K562 (cell line): Measurements from ENCODE around the gene KAZN. TPM values are rescaled to one million over a fixed set of nuclear protein-coding genes. Genes with fewer than 3 reads are reported as not detected.

Source experiments
- ATAC-seq: fragments of 200-7000 bp; cut with Tn5 transposase; 3 replicates; pipeline ENCODE4 v1.9.1; 2020; ENCODE audit warnings: moderate library complexity
- BruUV-seq: library from RNA; stranded (reverse); fragments of 400-500 nt; replicated peaks from 2 replicates; lab custom pipeline; 2021; lab: Mats Ljungman, UMichigan
- CTCF ChIA-PET: fragments of 300-600 bp; formaldehyde crosslinking; extraction: SDS; loops from one replicate; lab custom pipeline; 2021; ENCODE audit warnings: low intra/inter-chr PET ratio; lab: Yijun Ruan, JAX
- POLR2A ChIA-PET: fragments of 300-600, 350-650 bp; sonication (Branson Sonifier 250); formaldehyde crosslinking; extraction: SDS; loops from one replicate; lab custom pipeline; 2021; ENCODE audit warnings: antibody characterized with exemption, inconsistent platforms; lab: Yijun Ruan, JAX
- DNase-seq, 4 experiments: peaks; one replicate each; pipeline versions ENCODE4 v3.0.0 to v3.0.0-alpha.2; 2011 to 2018; ENCODE audit warnings: low spot score in 3 of 4, mixed read lengths in 3 of 4; ENCODE audit errors: extremely low read depth in 1 of 4
- FAIRE-seq: peaks from 2 replicates; lab custom pipeline; 2011; peaks lifted over from hg19 to GRCh38; lab: Jason Lieb, UNC
- H2AFZ ChIP-seq: 2 replicates; pipeline ENCODE4 v1.6.0; 2011; ENCODE audit warnings: low read depth, low read length, control low read depth, inconsistent platforms
- H3K27ac ChIP-seq: fragments of 200-600 bp; 3 replicates; pipeline ENCODE4 v1.8.0; 2011; ENCODE audit warnings: low read depth, mild to moderate bottlenecking, control low read depth, inconsistent platforms, low read length, moderate library complexity, mixed read lengths; ENCODE audit errors: extremely low read depth
- H3K27me3 ChIP-seq, 2 experiments: fragments of 300-600 bp in 1 of 2; 2 replicates in 1 of 2; 3 replicates in 1 of 2; pipeline versions ENCODE4 v1.6.0 to v1.8.0; 2011; ENCODE audit warnings: inconsistent platforms in 2 of 2, low read length in 2 of 2, mild to moderate bottlenecking in 1 of 2, mixed read lengths in 1 of 2, moderate library complexity in 1 of 2; ENCODE audit not compliant: control insufficient read depth in 2 of 2, insufficient read depth in 2 of 2
- H3K36me3 ChIP-seq: fragments of 300-600 bp; 3 replicates; pipeline ENCODE4 v1.8.0; 2011; ENCODE audit warnings: mild to moderate bottlenecking, low read length, inconsistent platforms; ENCODE audit not compliant: control insufficient read depth, insufficient read depth
- H3K4me1 ChIP-seq, 2 experiments: fragments of 200-600 bp in 1 of 2; replicated peaks in 1 of 2; 2 replicates in 1 of 2; 3 replicates in 1 of 2; pipeline versions ENCODE4 v1.5.1 to v1.8.0; 2011; ENCODE audit warnings: inconsistent platforms in 2 of 2, low read length in 2 of 2, mild to moderate bottlenecking in 1 of 2, mixed read lengths in 1 of 2, moderate library complexity in 1 of 2; ENCODE audit not compliant: control insufficient read depth in 2 of 2, insufficient read depth in 2 of 2
- H3K4me2 ChIP-seq: 2 replicates; pipeline ENCODE4 v1.6.1; 2011; ENCODE audit warnings: low read length, control low read depth, inconsistent platforms, mixed read lengths; ENCODE audit not compliant: insufficient read depth
- H3K4me3 ChIP-seq: fragments of 200-600 bp; sonication (generic), shearing (Covaris generic); 2 replicates; pipeline ENCODE4 v1.5.1; 2016; ENCODE audit warnings: control low read depth, inconsistent platforms
- H3K79me2 ChIP-seq: fragments of 200-600 bp; 3 replicates; pipeline ENCODE4 v1.8.0; 2011; ENCODE audit warnings: low read length, inconsistent platforms; ENCODE audit not compliant: control insufficient read depth, insufficient read depth
- H3K9ac ChIP-seq, 2 experiments: 2 replicates each; pipeline versions ENCODE4 v1.6.0 to v1.6.1; 2011; ENCODE audit warnings: low read depth in 2 of 2, low read length in 2 of 2, control low read depth in 1 of 2, inconsistent platforms in 1 of 2, mild to moderate bottlenecking in 1 of 2, mixed read lengths in 1 of 2; ENCODE audit not compliant: insufficient read depth in 1 of 2
- H3K9me1 ChIP-seq: one replicate; pipeline ENCODE4 v1.6.0; 2011; ENCODE audit warnings: inconsistent platforms, mild to moderate bottlenecking, low read length, moderate library complexity; ENCODE audit not compliant: control insufficient read depth, insufficient read depth
- H3K9me3 ChIP-seq: replicated peaks from 2 replicates; pipeline ENCODE4 v1.5.1; 2011; ENCODE audit warnings: low read depth, low read length, inconsistent platforms; ENCODE audit not compliant: control insufficient read depth, insufficient read depth
- H4K20me1 ChIP-seq: replicated peaks from 2 replicates; pipeline ENCODE4 v1.6.1; 2011; ENCODE audit warnings: low read length, inconsistent platforms, mixed read lengths; ENCODE audit not compliant: control insufficient read depth, insufficient read depth
- DACH1 ChIP-seq: fragments of 450-650 bp; IDR thresholded peaks from 2 replicates; pipeline ENCODE4 v1.6.1; 2018; ENCODE audit not compliant: partially characterized antibody
- GTF2A2 ChIP-seq: IDR thresholded peaks from 2 replicates; pipeline ENCODE4 v1.6.1; 2016; ENCODE audit warnings: mild to moderate bottlenecking, missing genetic modification characterization, missing compliant biosample characterization
- HSF4 ChIP-seq: fragments of 250-450 bp; sonication (Bioruptor Pico); IDR thresholded peaks from 2 replicates; pipeline ENCODE4 v2.1.2; 2022; ENCODE audit warnings: mild to moderate bottlenecking, moderate library complexity, borderline replicate concordance
- KLF1 ChIP-seq: fragments of 450-650 bp; IDR thresholded peaks from 2 replicates; pipeline ENCODE4 v1.6.1; 2016; ENCODE audit warnings: missing genetic modification characterization, missing compliant biosample characterization
- MEF2A ChIP-seq: IDR thresholded peaks from 2 replicates; pipeline ENCODE4 v1.6.1; 2011; ENCODE audit warnings: low read depth, mild to moderate bottlenecking, low read length, moderate library complexity; ENCODE audit not compliant: control insufficient read depth
- NR2F6 ChIP-seq: fragments of 450-650 bp; formaldehyde crosslinking; IDR thresholded peaks from 2 replicates; pipeline ENCODE4 v1.4.0; 2020; ENCODE audit warnings: mild to moderate bottlenecking
- NRF1 ChIP-seq, 2 experiments: fragments of 450-650 bp; IDR thresholded peaks in 1 of 2; conservative IDR thresholded peaks in 1 of 2; 2 replicates each; pipeline ENCODE4 v1.6.1; 2014; ENCODE audit warnings: mild to moderate bottlenecking in 2 of 2
- POLR2A ChIP-seq: fragments of 450-650 bp; conservative IDR thresholded peaks from 2 replicates; pipeline ENCODE4 v1.6.1; 2016
- PRPF4 ChIP-seq: fragments of 200-400 bp; formaldehyde crosslinking; IDR thresholded peaks from one replicate; pipeline ENCODE4 v1.6.1; 2017; ENCODE audit warnings: low read length, low read depth, mild to moderate bottlenecking; ENCODE audit not compliant: insufficient read depth, poor library complexity, severe bottlenecking
- SLC30A9 ChIP-seq: fragments of 250-450 bp; sonication (Bioruptor Pico); IDR thresholded peaks from 2 replicates; pipeline ENCODE4 v1.8.0; 2022; ENCODE audit warnings: mild to moderate bottlenecking, moderate library complexity
- TFE3 ChIP-seq: fragments of 450-650 bp; formaldehyde crosslinking; IDR thresholded peaks from 2 replicates; pipeline ENCODE4 v1.4.0; 2020; ENCODE audit warnings: mild to moderate bottlenecking, mixed read lengths
- ZC3H11A ChIP-seq: IDR thresholded peaks from 2 replicates; pipeline ENCODE4 v1.6.1; 2012; ENCODE audit warnings: low read depth, low read length, improper control_type of control experiment
- ZFP30 ChIP-seq: fragments of 250-450 bp; sonication (Bioruptor Pico); IDR thresholded peaks from 2 replicates; pipeline ENCODE4 v1.8.0; 2022; ENCODE audit warnings: moderate library complexity, mild to moderate bottlenecking, inconsistent platforms, borderline replicate concordance
- ZKSCAN8 ChIP-seq: fragments of 200-800 bp; sonication (Bioruptor generic); IDR thresholded peaks from 2 replicates; pipeline ENCODE4 v1.6.1; 2016; ENCODE audit warnings: missing genetic modification characterization, missing compliant biosample characterization
- ZNF121 ChIP-seq: sonication (generic); formaldehyde crosslinking; conservative IDR thresholded peaks from 2 replicates; pipeline ENCODE4 v1.8.0; 2022; ENCODE audit warnings: missing genetic modification reagents
- ZNF584 ChIP-seq: fragments of 200-800 bp; sonication (Bioruptor generic); IDR thresholded peaks from 2 replicates; pipeline ENCODE4 v1.6.1; 2016; ENCODE audit warnings: low read depth, mild to moderate bottlenecking, missing genetic modification characterization, missing compliant biosample characterization
- WGBS: fragments of 100-300 bp; shearing (Covaris generic); methylation state at CpG from one replicate; pipeline ENCODE4 v1.1.6; 2016; ENCODE audit warnings: low coverage, mixed read lengths; ENCODE audit not compliant: insufficient coverage; ENCODE audit errors: missing lambda C conversion rate; 5-methylcytosine and 5-hydroxymethylcytosine counted together
- in situ Hi-C: fragments of 300-500 bp; cut with MboI; formaldehyde crosslinking; loops from 4 replicates; pipeline ENCODE4 v1.15.0; 2018; ENCODE audit warnings: inconsistent platforms, mixed read lengths
- intact Hi-C: fragments of 100-400 bp; cut with micrococcal nuclease; formaldehyde crosslinking; loops from 2 replicates; pipeline ENCODE4 v1.14.2; 2022
- polyA plus RNA-seq, 8 experiments: library from polyadenylated mRNA; depleted of rRNA in 4 of 8; stranded (reverse) in 5 of 8; unstranded in 3 of 8; fragments of >200 nt; fragmentation: Nextera tagmentation in 2 of 8; fragmentation: Illumina TruSeq in 1 of 8; extraction: Ambion mirVana in 2 of 8; extraction: Trizol in 1 of 8; gene quantifications; 2 replicates each; pipeline versions ENCODE4 v1.2.1 to v1.2.3, GENCODE V29; 2011 to 2014; ENCODE audit warnings: inconsistent platforms in 1 of 8, missing spikeins in 1 of 8
- total RNA-seq, 7 experiments: library from RNA; depleted of rRNA in 6 of 7; stranded (reverse); fragments of >200 nt in 6 of 7; fragmentation: Illumina TruSeq in 2 of 7; extraction: Trizol in 2 of 7; gene quantifications; 2 replicates each; pipeline versions ENCODE4 v1.2.1 to v1.2.3, GENCODE V29; 2011 to 2021; ENCODE audit warnings: low replicate concordance in 1 of 7
- TF ChIP-seq, protein P1 (sequence below): sonication (generic); formaldehyde crosslinking; IDR thresholded peaks from 2 replicates; pipeline ENCODE4 v1.9.0; 2022; ENCODE audit warnings: mild to moderate bottlenecking, missing genetic modification reagents

KAZN gene
- total and polyA plus RNA-seq, 9 of the 15 experiments (the other 6 are each of a cell fraction or from before 2014, with no cell fraction given) = 2.1 to 21.6 (median 5.4) TPM

DNA sequence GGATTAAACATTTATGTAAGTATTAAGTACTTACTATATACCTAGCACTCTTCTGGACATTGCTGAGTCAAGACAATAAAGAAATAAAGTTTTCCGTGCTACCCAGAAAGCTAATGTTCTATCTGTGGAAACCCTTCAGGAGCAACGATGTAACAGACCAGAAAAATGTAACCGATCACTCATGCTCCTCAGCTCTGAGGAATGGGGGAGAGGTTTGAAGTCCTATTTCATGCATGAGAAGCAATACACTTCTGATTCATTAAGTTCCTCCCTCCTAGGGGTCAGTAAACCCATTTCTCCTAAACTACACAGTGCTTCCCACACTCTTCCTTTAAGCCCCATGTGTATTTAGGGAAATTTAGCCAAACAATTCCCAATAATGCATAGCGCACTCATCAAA is 25.6 kb upstream of the KAZN start:
- TF ChIP-seq ZNF121 (no peak), TFE3 (CRISPR knock-in tag) (no peak), MEF2A (no peak), ZFP30 (no peak), KLF1 (no peak), NR2F6 (CRISPR knock-in tag) (no peak), ZKSCAN8 (CRISPR knock-in tag) (no peak), ZC3H11A (no peak), HSF4 (CRISPR knock-in tag) (no peak), POLR2A (no peak), GTF2A2 (tag) (no peak), SLC30A9 (no peak), ZNF584 (CRISPR knock-in tag) (no peak), PRPF4 (no peak), NRF1 (conservative IDR thresholded peaks at IDR 0.05 in 1 of 2, IDR thresholded peaks at IDR 0.05 in 1 of 2) (no peak), DACH1 (no peak)
- TF ChIP-seq, protein P1, sequence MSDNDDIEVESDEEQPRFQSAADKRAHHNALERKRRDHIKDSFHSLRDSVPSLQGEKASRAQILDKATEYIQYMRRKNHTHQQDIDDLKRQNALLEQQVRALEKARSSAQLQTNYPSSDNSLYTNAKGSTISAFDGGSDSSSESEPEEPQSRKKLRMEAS (CRISPR knock-in tag) = no peak
- Histone ChIP-seq H3K4me1 (no peaks in the 10 kb centered on the region), H4K20me1 (no peaks in the 10 kb centered on the region), H3K79me2 (no peaks in the 10 kb centered on the region), H3K9me1 (no peaks in the 10 kb centered on the region), H3K9ac (no peak overlapping the region), H3K27ac (no peak overlapping the region), H2AFZ (no peak overlapping the region), H3K36me3 (no peaks in the 10 kb centered on the region), H3K4me2 (no peak overlapping the region), H3K4me3 (no peak overlapping the region), H3K27me3 (peaks cover 5 to 7% of the 10 kb centered on the region in 2 experiments), H3K9me3 (no peaks in the 10 kb centered on the region)
- CTCF ChIA-PET = no interaction called here
- BruUV-seq = no TSS peak
- ATAC-seq (no peak), FAIRE-seq (no peak), DNase-seq (no peak)
- WGBS = 22% methylated on average over 4 of the region's 4 CpGs
- POLR2A ChIA-PET = interaction anchor here (0.6 to 1.0 kb wide), 2 partner anchors 12 to 25 kb away, joined by 3 to 4 read pairs; no protein-coding TSS in a partner anchor
- in situ Hi-C loops (no loop called here), intact Hi-C loops (loop anchor here (5.0 to 10.0 kb wide), 2 partner anchors 136 to 472 kb away; no protein-coding TSS in a partner anchor)
